Ecto neural progenitor cell (in vitro differentiated cells): ENCODE measurements around the gene NUP50.

Experiments used
- DNase-seq: peaks from one replicate; pipeline ENCODE4 v3.0.0-alpha.2; 2018; ENCODE audit warnings: low spot score

NUP50 gene

GRCh38 chr22:45228401-45228754, 64.7 kb downstream of the NUP50 start:
- DNase-seq = no peak

DNA sequence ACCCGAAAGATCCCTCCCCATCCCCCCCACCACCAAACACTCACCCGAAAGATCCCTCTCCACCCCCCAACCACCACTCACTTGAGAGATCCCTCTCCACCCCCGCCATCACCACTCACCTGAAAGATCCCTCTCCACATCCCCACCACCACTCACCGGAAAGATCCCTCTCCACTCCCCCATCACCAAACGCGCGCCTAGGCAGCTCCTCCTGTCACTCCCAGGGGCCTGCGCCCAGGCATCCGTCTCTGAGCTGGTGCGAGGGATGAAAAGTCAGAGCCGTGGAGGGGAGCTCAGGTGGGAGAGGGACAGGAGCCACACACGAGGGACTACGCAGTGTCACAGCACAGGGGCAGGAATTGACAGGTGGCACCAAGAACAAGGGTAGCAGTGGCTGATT, 65.5 kb downstream of the NUP50 start:
- DNase-seq = peak; percentile 38

DNA sequence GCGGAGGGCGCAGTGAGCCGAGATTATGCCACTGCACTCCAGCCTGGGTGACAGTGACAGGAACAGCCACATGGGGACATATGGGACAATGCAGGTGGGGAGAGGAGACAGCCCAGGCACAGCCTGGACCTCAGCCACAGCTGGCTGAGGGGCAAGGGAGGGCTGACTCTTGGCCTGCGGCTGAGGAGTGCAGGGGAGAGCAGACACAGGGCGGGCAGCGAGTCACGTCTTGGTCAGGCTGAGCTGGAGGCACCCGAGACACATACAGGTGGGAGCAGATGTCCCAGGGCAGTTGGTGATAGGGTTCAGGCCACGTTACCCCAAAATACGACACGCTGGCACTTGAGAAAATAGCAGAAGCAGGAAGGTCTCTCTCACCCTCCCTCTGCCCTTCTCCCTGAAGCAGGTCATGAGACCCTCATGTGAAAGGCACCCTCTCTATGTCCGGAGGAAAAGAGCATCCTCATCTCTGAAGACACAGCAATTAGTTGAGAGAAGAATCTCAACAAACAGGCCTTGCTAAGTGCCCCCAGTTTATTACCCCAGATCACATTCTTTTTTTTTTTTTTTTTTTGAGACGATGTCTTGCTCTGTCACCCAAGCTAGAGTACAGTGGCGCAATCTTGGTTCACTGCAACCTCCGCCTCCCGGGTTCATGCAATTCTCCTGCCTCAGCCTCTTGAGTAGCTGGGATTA, 66.4 kb downstream of the NUP50 start:
- no peak for DNase-seq

GRCh38 chr22:45231293-45231692, 67.6 kb downstream of the NUP50 start:
- no peak for DNase-seq

DNA sequence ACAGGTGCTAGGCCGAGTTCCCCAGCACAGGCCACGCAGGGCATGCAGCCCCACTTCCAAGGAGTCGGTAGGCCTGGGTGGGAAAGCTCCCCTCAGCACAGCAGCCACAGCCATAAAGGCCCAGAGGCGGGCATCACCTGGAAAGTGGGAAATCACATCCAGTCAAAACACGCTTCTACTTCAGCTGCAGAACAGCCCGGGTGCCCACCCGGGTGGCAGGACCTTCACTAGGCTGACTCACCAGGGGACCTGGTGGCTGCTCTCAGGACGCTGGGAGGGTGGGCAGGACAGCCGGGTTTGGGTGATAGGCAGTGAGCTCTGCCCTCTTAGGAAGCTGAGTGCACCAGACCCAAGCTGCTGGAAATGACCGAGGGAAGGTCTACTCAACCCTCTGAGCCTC, 69.7 kb downstream of the NUP50 start:
- no peak for DNase-seq

DNA sequence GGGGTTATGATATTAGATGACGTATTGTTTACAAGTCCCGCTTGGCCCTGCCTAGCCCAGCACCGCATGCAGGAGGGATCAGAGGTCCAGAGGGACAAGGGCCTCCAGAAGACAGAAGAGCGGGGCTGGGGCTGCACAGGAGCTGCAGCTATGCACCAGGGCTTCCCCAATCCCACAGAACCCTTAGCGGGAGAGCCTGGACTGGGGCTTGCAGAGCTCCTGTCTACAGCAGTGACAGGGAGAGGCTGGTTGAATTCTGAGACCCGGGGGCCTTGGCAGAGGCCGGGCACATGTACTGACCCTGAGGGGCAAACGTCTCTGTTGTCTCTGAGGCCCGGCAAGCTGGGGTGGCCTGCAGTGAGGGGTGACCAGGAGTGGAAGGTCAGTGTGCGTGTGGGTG, 70.1 kb downstream of the NUP50 start:
- no peak for DNase-seq

DNA sequence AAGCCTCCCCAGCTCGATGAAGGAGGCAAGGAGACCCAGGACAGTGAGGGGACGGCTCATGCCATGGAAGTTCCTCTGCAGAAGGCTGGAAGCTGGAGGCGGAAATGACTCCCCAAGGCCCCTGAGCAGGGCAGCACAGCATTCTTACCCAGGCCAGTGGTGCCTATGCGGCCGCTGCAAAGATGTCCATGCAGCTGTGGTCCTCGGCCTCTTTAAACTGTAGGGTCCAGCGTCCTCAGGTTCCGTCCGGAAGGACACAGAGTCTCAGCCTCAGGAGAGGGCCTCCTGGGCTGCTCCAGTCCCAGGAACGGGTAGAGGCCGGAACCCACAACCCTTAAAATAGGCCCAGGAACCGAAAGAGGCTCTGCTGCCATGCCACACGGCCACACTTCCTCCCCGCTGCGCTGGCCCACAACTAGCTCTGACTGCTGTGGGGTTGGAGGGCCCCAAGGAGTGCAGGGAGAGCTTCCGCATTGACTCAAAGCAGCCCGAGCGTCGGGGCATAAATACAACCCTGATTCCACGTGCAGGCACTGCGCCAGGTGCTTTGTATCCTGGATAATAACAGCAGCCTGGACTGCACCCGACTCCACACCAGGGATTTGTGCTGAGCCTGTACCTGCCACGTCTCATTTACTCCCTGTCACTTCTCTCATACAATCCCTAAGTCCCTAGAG, 71.5 kb downstream of the NUP50 start:
- DNase-seq = no peak

DNA sequence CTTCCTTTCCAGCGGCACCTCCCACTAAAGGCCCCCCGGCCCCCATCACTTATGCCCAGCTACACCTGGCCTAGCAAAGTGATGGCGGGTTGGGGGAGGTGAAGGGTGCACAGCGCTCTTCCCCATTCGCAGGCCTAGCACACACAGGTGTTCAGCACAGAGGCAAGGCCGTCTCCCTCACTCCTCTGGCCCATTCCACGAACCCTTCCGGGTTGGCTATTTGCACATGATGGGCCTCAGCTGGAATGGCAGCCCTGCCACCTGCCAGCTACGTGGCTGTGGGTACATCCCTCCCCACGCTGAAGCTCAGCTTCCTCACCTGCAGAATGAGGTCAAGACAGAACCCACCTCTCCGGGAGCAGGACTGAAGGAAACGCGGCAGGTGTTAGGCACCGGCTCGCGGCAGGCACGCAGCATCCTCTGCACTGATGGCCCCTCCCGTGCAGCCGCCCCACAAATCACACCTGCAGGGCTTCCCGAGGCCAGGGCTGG, 72.2 kb downstream of the NUP50 start:
- no peak for DNase-seq

DNA sequence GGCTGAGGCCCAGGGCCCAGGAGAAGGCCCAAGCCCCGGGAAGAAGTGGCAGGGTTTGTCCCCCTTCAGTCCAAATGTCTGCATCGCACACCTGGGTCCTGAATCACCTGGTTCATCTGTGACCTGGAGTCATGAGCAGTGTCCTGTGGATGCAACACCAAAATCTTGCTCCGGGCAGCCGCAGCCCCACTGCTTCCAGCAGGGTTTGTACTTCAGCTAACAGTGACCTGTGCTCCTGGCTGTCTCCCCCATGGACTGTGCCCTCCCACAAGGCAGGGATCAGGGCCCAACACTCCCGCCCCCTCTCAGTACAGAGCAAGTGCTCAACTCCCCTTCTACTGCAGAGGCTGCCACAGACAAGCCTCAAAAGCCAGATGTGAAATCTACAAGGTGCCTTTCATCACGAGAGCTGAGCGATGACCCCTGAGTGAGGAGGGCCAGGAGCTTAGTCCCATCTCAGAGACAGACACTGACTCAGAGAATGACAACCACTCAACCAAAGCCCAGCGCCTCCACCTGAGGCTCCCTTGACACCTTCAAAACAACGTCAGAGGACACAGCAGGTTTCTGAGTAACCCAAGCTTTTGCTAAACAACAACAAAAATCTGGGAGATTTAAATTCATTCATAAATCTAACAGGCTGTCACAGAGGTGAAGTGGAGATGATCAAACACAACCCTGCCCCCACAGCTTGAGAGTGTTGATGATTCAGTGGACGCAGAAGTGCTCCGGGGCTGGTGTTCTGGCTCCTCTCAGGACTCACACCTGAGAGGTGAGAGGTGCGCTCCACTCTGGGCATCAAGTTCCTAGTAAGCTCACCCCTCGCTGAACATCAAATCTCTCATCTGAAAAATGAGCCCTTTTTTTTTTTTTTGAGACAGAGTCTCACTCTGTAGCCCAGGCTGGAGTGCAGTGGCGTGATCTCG, 73.6 kb downstream of the NUP50 start:
- DNase-seq = no peak
